Activated naive CD4-positive, alpha-beta T cell treated with anti-CD3 and anti-CD28 coated beads, Interleukin-2, amount 10 ng/mL, durations not matched to agents 7 days and 5 days (primary cell): ENCODE results near the gene HPN.

Experiments
- CTCF ChIA-PET: fragments of 350-600 bp; sonication (Branson Sonifier 250); formaldehyde crosslinking; loops from one replicate; lab custom pipeline; 2021; ENCODE audit warnings: antibody characterized with exemption; lab: Charles Lee
- DNase-seq: peaks from one replicate; pipeline ENCODE4 v3.0.0-alpha.2; 2020
- H3K27ac Mint-ChIP-seq: one replicate; pipeline ENCODE4 v1.8.0; 2021; ENCODE audit warnings: mild to moderate bottlenecking, moderate library complexity, mixed read lengths
- H3K27me3 Mint-ChIP-seq: one replicate; pipeline ENCODE4 v1.8.0; 2021; ENCODE audit warnings: mild to moderate bottlenecking, mixed read lengths
- H3K36me3 Mint-ChIP-seq: one replicate; pipeline ENCODE4 v1.8.0; 2021; ENCODE audit warnings: mixed read lengths
- H3K4me1 Mint-ChIP-seq: one replicate; pipeline ENCODE4 v1.8.0; 2021; ENCODE audit warnings: mixed read lengths
- H3K4me3 Mint-ChIP-seq: one replicate; pipeline ENCODE4 v1.8.0; 2021; ENCODE audit warnings: mild to moderate bottlenecking, moderate library complexity, mixed read lengths
- H3K9me3 Mint-ChIP-seq: one replicate; pipeline ENCODE4 v1.8.0; 2021; ENCODE audit warnings: mixed read lengths

HPN gene

GRCh38 chr19:35060160-35060855, 18.8 kb downstream of the HPN start:
- no peak for DNase-seq
- Mint-ChIP-seq H3K4me3 (no peak overlapping the region), H3K27ac (no peak overlapping the region), H3K27me3 (peaks cover 25% of the 10 kb centered on the region), H3K36me3 (no peaks in the 10 kb centered on the region), H3K9me3 (no peaks in the 10 kb centered on the region), H3K4me1 (no peaks in the 10 kb centered on the region)
- CTCF ChIA-PET = interaction anchor here (1.4 kb wide), 1 partner anchor 17 kb away, joined by 3 read pairs; no protein-coding TSS in a partner anchor

GRCh38 chr19:35061583-35062373, 20.3 kb downstream of the HPN start:
- DNase-seq = no peak
- Mint-ChIP-seq H3K27ac (no peak overlapping the region), H3K9me3 (peaks cover 3% of the 10 kb centered on the region), H3K4me1 (peaks cover 5% of the 10 kb centered on the region), H3K27me3 (peaks cover 16% of the 10 kb centered on the region), H3K4me3 (no peak overlapping the region), H3K36me3 (no peaks in the 10 kb centered on the region)
- CTCF ChIA-PET = interaction anchor here (1.2 to 1.9 kb wide), 2 partner anchors 18 to 80 kb away, joined by 3 to 6 read pairs; no protein-coding TSS in a partner anchor

- CTCF ChIA-PET = interaction anchor here (1.2 to 1.9 kb wide), 2 partner anchors 19 to 79 kb away, joined by 3 to 6 read pairs; no protein-coding TSS in a partner anchor
- H3K4me1 Mint-ChIP-seq = peaks cover 10% of the 10 kb centered on the region
- no peaks in the 10 kb centered on the region for H3K36me3 Mint-ChIP-seq
- H3K27me3 Mint-ChIP-seq = peaks cover 16% of the 10 kb centered on the region
- H3K9me3 Mint-ChIP-seq = peaks cover 3% of the 10 kb centered on the region
- H3K4me3 Mint-ChIP-seq = no peak overlapping the region
- no peak for DNase-seq
- no peak overlapping the region for H3K27ac Mint-ChIP-seq
These were observed 21.4 kb downstream of the HPN start for GRCh38 chr19:35062942-35063341.

GRCh38 chr19:35063940-35064818, 22.7 kb downstream of the HPN start:
- Mint-ChIP-seq H3K4me1 (peaks cover 10% of the 10 kb centered on the region), H3K27ac (peak overlapping the region; percentile 25), H3K36me3 (no peaks in the 10 kb centered on the region), H3K4me3 (no peak overlapping the region), H3K27me3 (peaks cover 16% of the 10 kb centered on the region), H3K9me3 (peaks cover 3% of the 10 kb centered on the region)
- no peak for DNase-seq
- CTCF ChIA-PET = interaction anchor here (0.7 to 1.7 kb wide), 3 partner anchors 9 to 78 kb away, joined by 3 to 6 read pairs (median 6); no protein-coding TSS in a partner anchor

GRCh38 chr19:35065574-35065973, 24.1 kb downstream of the HPN start:
- Mint-ChIP-seq H3K27me3 (peaks cover 12% of the 10 kb centered on the region), H3K4me3 (no peak overlapping the region), H3K4me1 (peaks cover 10% of the 10 kb centered on the region), H3K9me3 (peaks cover 4% of the 10 kb centered on the region), H3K27ac (no peak overlapping the region), H3K36me3 (no peaks in the 10 kb centered on the region)
- DNase-seq = no peak
- CTCF ChIA-PET = interaction anchor here (1.1 to 1.6 kb wide), 2 partner anchors 21 to 22 kb away, joined by 5 to 6 read pairs; no protein-coding TSS in a partner anchor

GRCh38 chr19:35066121-35066520, 24.6 kb downstream of the HPN start:
- Mint-ChIP-seq H3K27me3 (peaks cover 13% of the 10 kb centered on the region), H3K4me1 (peaks cover 10% of the 10 kb centered on the region), H3K9me3 (peaks cover 5% of the 10 kb centered on the region), H3K36me3 (no peaks in the 10 kb centered on the region), H3K4me3 (no peak overlapping the region), H3K27ac (no peak overlapping the region)
- CTCF ChIA-PET = interaction anchor here (0.8 to 3.0 kb wide), 11 partner anchors 14 to 429 kb away, joined by 3 to 39 read pairs (median 6); partner anchors contain the start of gene LGI4
- no peak for DNase-seq

GRCh38 chr19:35066691-35067563, 25.4 kb downstream of the HPN start:
- H3K9me3 Mint-ChIP-seq = peaks cover 5% of the 10 kb centered on the region
- no peak overlapping the region for H3K27ac Mint-ChIP-seq
- H3K36me3 Mint-ChIP-seq = no peaks in the 10 kb centered on the region
- DNase-seq = peak; percentile 92
- H3K27me3 Mint-ChIP-seq = peaks cover 9% of the 10 kb centered on the region
- H3K4me3 Mint-ChIP-seq = no peak overlapping the region
- peaks cover 10% of the 10 kb centered on the region for H3K4me1 Mint-ChIP-seq
- CTCF ChIA-PET = interaction anchor here (0.6 to 3.0 kb wide), 25 partner anchors 12 to 428 kb away, joined by 3 to 39 read pairs (median 5); partner anchors contain the start of genes FXYD3, FXYD5 and LGI4

- H3K4me3 Mint-ChIP-seq = no peak overlapping the region
- no peak for DNase-seq
- peaks cover 5% of the 10 kb centered on the region for H3K9me3 Mint-ChIP-seq
- peaks cover 8% of the 10 kb centered on the region for H3K27me3 Mint-ChIP-seq
- no peak overlapping the region for H3K27ac Mint-ChIP-seq
- CTCF ChIA-PET = interaction anchor here (1.1 to 3.0 kb wide), 4 partner anchors 25 to 73 kb away, joined by 6 to 39 read pairs (median 12); partner anchors contain the start of gene LGI4
- peaks cover 10% of the 10 kb centered on the region for H3K4me1 Mint-ChIP-seq
- no peaks in the 10 kb centered on the region for H3K36me3 Mint-ChIP-seq
These were observed 27.6 kb downstream of the HPN start for GRCh38 chr19:35068941-35069634.

- Mint-ChIP-seq H3K9me3 (peaks cover 5% of the 10 kb centered on the region), H3K36me3 (no peaks in the 10 kb centered on the region), H3K4me1 (peaks cover 10% of the 10 kb centered on the region), H3K4me3 (no peak overlapping the region), H3K27ac (no peak overlapping the region), H3K27me3 (peaks cover 8% of the 10 kb centered on the region)
- DNase-seq = no peak
- CTCF ChIA-PET = interaction anchor here (1.1 to 2.5 kb wide), 3 partner anchors 26 to 72 kb away, joined by 6 to 12 read pairs (median 11); no protein-coding TSS in a partner anchor
These were observed 28.2 kb downstream of the HPN start for GRCh38 chr19:35069696-35070095.

- Mint-ChIP-seq H3K27me3 (peaks cover 8% of the 10 kb centered on the region), H3K36me3 (no peaks in the 10 kb centered on the region), H3K4me3 (no peak overlapping the region), H3K9me3 (peaks cover 5% of the 10 kb centered on the region), H3K27ac (no peak overlapping the region), H3K4me1 (peaks cover 10% of the 10 kb centered on the region)
- CTCF ChIA-PET = interaction anchor here (1.1 to 2.5 kb wide), 4 partner anchors 26 to 71 kb away, joined by 6 to 12 read pairs (median 9); no protein-coding TSS in a partner anchor
- DNase-seq = no peak
These were observed 28.9 kb downstream of the HPN start for GRCh38 chr19:35070471-35070870.

- Mint-ChIP-seq H3K36me3 (no peaks in the 10 kb centered on the region), H3K27ac (no peak overlapping the region), H3K4me3 (no peak overlapping the region), H3K9me3 (peaks cover 3% of the 10 kb centered on the region), H3K27me3 (peaks cover 20% of the 10 kb centered on the region), H3K4me1 (no peaks in the 10 kb centered on the region)
- CTCF ChIA-PET = no interaction called here
- no peak for DNase-seq
These were observed 32.0 kb downstream of the HPN start for GRCh38 chr19:35073516-35073915.

- H3K27me3 Mint-ChIP-seq = peaks cover 22% of the 10 kb centered on the region
- H3K36me3 Mint-ChIP-seq = no peaks in the 10 kb centered on the region
- H3K4me1 Mint-ChIP-seq = no peaks in the 10 kb centered on the region
- H3K9me3 Mint-ChIP-seq = peaks cover 3% of the 10 kb centered on the region
- no peak for DNase-seq
- H3K4me3 Mint-ChIP-seq = no peak overlapping the region
- H3K27ac Mint-ChIP-seq = no peak overlapping the region
- CTCF ChIA-PET = no interaction called here
These were observed 32.4 kb downstream of the HPN start for GRCh38 chr19:35073941-35074340.
